Heart right ventricle (tissue), 16 donors: Measurements from ENCODE around the gene C2CD3. TPM values are rescaled to one million over a fixed set of nuclear protein-coding genes. Genes with fewer than 3 reads are reported as not detected.
"Not testable (repeated sequence)": the region's sequence is repeated elsewhere in the genome, so short reads cannot be mapped to it uniquely, and the experiment has no call there.

ENCODE experiments used
- ATAC-seq, 8 donors: fragments of 200-7000 bp; cut with Tn5 transposase; one replicate each; pipeline ENCODE4 v1.9.1; 2020; ENCODE audit warnings: mild to moderate bottlenecking in 8 of 8, moderate library complexity in 8 of 8, moderate number of reproducible peaks in 1 of 8
- DNase-seq, 2 donors: peaks; one replicate each; pipeline ENCODE4 v3.0.0-alpha.2; 2020
- H3K27ac ChIP-seq, 10 donors: fragments of 200-600 bp; sonication (generic) in 2 of 10; one replicate each; pipeline versions ENCODE4 v1.5.0 to v1.8.0; 2020 to 2022; ENCODE audit warnings: mild to moderate bottlenecking in 3 of 10
- H3K27me3 ChIP-seq, 7 donors: fragments of 200-600 bp; one replicate each; pipeline ENCODE4 v1.8.0; 2021 to 2022; ENCODE audit warnings: mild to moderate bottlenecking in 2 of 7
- H3K36me3 ChIP-seq, 9 donors: fragments of 200-600 bp; sonication (generic) in 1 of 9; one replicate each; pipeline versions ENCODE4 v1.5.0 to v1.8.0; 2020 to 2022; ENCODE audit warnings: mild to moderate bottlenecking in 2 of 9
- H3K4me1 ChIP-seq, 9 donors: fragments of 200-600 bp; sonication (generic) in 1 of 9; one replicate each; pipeline versions ENCODE4 v1.5.0 to v1.8.0; 2020 to 2022; ENCODE audit warnings: mild to moderate bottlenecking in 4 of 9
- H3K4me3 ChIP-seq, 10 donors: fragments of 200-600 bp; sonication (generic) in 2 of 10; one replicate each; pipeline versions ENCODE4 v1.5.0 to v1.8.0; 2020 to 2022; ENCODE audit warnings: mild to moderate bottlenecking in 7 of 10, moderate library complexity in 2 of 10
- H3K9me3 ChIP-seq, 11 donors: fragments of 200-600 bp in 10 of 11; sonication (generic) in 2 of 11; one replicate each; pipeline versions ENCODE4 v1.5.0 to v1.8.0; 2013 to 2022; ENCODE audit warnings: mild to moderate bottlenecking in 2 of 11, control low read depth in 1 of 11, moderate library complexity in 1 of 11
- CTCF ChIP-seq, 9 donors: fragments of 200-600 bp; sonication (generic) in 2 of 9; IDR thresholded peaks; one replicate each; pipeline versions ENCODE4 v1.5.0 to v1.8.0; 2021 to 2022; ENCODE audit warnings: antibody characterized with exemption in 9 of 9, mild to moderate bottlenecking in 5 of 9, moderate library complexity in 1 of 9
- WGBS, 2 donors: extraction: QIAGEN DNeasy Blood & Tissue Kit; methylation state at CpG; one replicate each; pipeline ENCODE4 v1.1.7; 2013; ENCODE audit warnings: inconsistent platforms in 1 of 2; 5-methylcytosine and 5-hydroxymethylcytosine counted together
- intact Hi-C, 10 donors: fragments of 100-400 bp; cut with DNase I; formaldehyde crosslinking; loops; one replicate each; pipeline versions ENCODE4 v1.11.1 to v1.14.2; 2022
- polyA plus RNA-seq, 2 donors: library from polyadenylated mRNA; stranded (reverse); fragments of 200-250 nt; gene quantifications; one replicate each; pipeline ENCODE4 v1.2.3, GENCODE V29; 2013
- total RNA-seq, 10 donors: library from RNA; stranded (reverse); fragmentation: NEBNext Ultra II Directional in 3 of 10; extraction: Animal tissue kit (Norgen Biotek cat#: 25700) in 3 of 10; gene quantifications; one replicate each; pipeline versions ENCODE4 v1.2.1 to v1.2.4, GENCODE V29; 2021 to 2023
- donor health status: Arrhythmogenic right ventricular cardiomyopathy.
- donor health status: ischemic (EF 13 %, LVEDD 7.1; RV severe dilation, severe dysfunction).
- donor health status: healthy with polysubstance abuse.
- donor health status: DM: no; HTN: yes; CAD: no.
- donor health status: DM: no; HTN: no; CAD: no.
- donor health status: ischemic (EF 25% LVEDD 6.9; RV normal size, moderate dysfunction).
- donor health status: ischemic (EF 25% LVEDD 5.7; RV mildly dilated, moderate dysfunction).
- donor health status: healthy.
- donor health status: DM: yes; HTN: yes; CAD: no.
- donor health status: Ischemic cardiomyopathy.
- donor health status: ischemic (EF 35%, LVEDD 5.7; RV mildly dilated, moderate dysfunction).
- donor health status: nonischemic (EF 11% LVEDD 7.7; RV severe dilation, severe dysfunction).
- donor health status: DM: yes; HTN: yes; CAD: no.
- donor health status: PGD.
- donor health status: ischemic (EF 29% LVEDD 5.4; RV normal size, mild dysfunction).
- donor health status: nonischemic (EF 23%, LVEDD 6.1; RV moderate dilation, normal function).

The C2CD3 gene
- total and polyA plus RNA-seq, 12 donors: 7.8 to 14.8 (median 11.9) TPM

- Histone ChIP-seq H3K4me1 (peaks cover 0 to 7% (median 6%) of the 10 kb centered on the region in 9 donors), H3K36me3 (peaks cover 0 to 85% (median 6%) of the 10 kb centered on the region in 9 donors), H3K9me3 (no peaks in the 10 kb centered on the region), H3K27me3 (no peaks in the 10 kb centered on the region), H3K27ac (no peak overlapping the region), H3K4me3 (no peak overlapping the region)
- intact Hi-C loops: no loop called here
- no peak for DNase-seq
- ATAC-seq: no peak
- no peak for TF ChIP-seq CTCF (IDR thresholded peaks at IDR 0.05)
- 96 to 97% methylated on average over 3 of the region's 3 CpGs for WGBS, 2 donors
These were observed 37.4 kb downstream of the C2CD3 start for GRCh38 chr11:74133436-74133835.

- intact Hi-C loops: no loop called here
- Histone ChIP-seq H3K36me3 (peaks cover 0 to 82% (median 6%) of the 10 kb centered on the region in 9 donors), H3K4me3 (no peak overlapping the region), H3K9me3 (no peaks in the 10 kb centered on the region), H3K27me3 (no peaks in the 10 kb centered on the region), H3K4me1 (peaks cover 0 to 3% (median 0%) of the 10 kb centered on the region in 9 donors), H3K27ac (no peak overlapping the region)
- 94 to 96% methylated on average over 3 of the region's 3 CpGs for WGBS, 2 donors
- no peak for TF ChIP-seq CTCF (IDR thresholded peaks at IDR 0.05)
- ATAC-seq (no peak), DNase-seq (no peak)
These were observed 38.0 kb downstream of the C2CD3 start for GRCh38 chr11:74132833-74133232.

- WGBS, 2 donors: 96% methylated on average over 17 to 24 of the region's 33 CpGs
- H3K4me1 ChIP-seq: not testable (repeated sequence)
- H3K36me3 ChIP-seq: peaks cover 0 to 52% (median 0%) of the 10 kb centered on the region in 9 donors
These were observed 41.7 kb downstream of the C2CD3 start for GRCh38 chr11:74129121-74129520.

GRCh38 chr11:74123008-74123448 lies 47.8 kb downstream of the C2CD3 start:
- Histone ChIP-seq H3K36me3 (peaks cover 0 to 47% (median 5%) of the 10 kb centered on the region in 9 donors), H3K27ac (no peak overlapping the region), H3K4me1 (peaks cover 0 to 8% (median 0%) of the 10 kb centered on the region in 9 donors), H3K9me3 (peaks cover 0 to 5% (median 0%) of the 10 kb centered on the region in 11 donors), H3K27me3 (no peaks in the 10 kb centered on the region), H3K4me3 (no peak overlapping the region)
- DNase-seq (no peak), ATAC-seq (no peak)
- intact Hi-C loops: no loop called here
- no peak for TF ChIP-seq CTCF (IDR thresholded peaks at IDR 0.05)

More at GRCh38 chr11:74129121-74129520, 41.7 kb downstream of the C2CD3 start:
- intact Hi-C loops, H3K27me3 ChIP-seq, ATAC-seq, H3K9me3 ChIP-seq, H3K4me3 ChIP-seq, DNase-seq, H3K27ac ChIP-seq: not testable (repeated sequence)

- intact Hi-C loops: no loop called here
- Histone ChIP-seq H3K4me1 (peaks cover 0 to 8% (median 0%) of the 10 kb centered on the region in 9 donors), H3K27me3 (no peaks in the 10 kb centered on the region), H3K4me3 (no peak overlapping the region), H3K9me3 (peaks cover 0 to 5% (median 0%) of the 10 kb centered on the region in 11 donors), H3K27ac (no peak overlapping the region), H3K36me3 (peaks cover 0 to 52% (median 10%) of the 10 kb centered on the region in 9 donors)
- no peak for TF ChIP-seq CTCF (IDR thresholded peaks at IDR 0.05)
- ATAC-seq: peak in 3 of 8 donors; percentile 45 to 57 (median 49)
- DNase-seq: no peak
- 66 to 76% methylated on average over 5 of the region's 5 CpGs for WGBS, 2 donors
These were observed 49.0 kb downstream of the C2CD3 start for GRCh38 chr11:74121804-74122203.

- ATAC-seq, intact Hi-C loops, H3K4me1 ChIP-seq, H3K4me3 ChIP-seq, H3K27me3 ChIP-seq, H3K27ac ChIP-seq, DNase-seq: not testable (repeated sequence)
- WGBS, 2 donors: 97 to 99% methylated on average over 5 of the region's 5 CpGs
- peaks cover 0 to 10% (median 0%) of the 10 kb centered on the region in 11 donors for H3K9me3 ChIP-seq
- H3K36me3 ChIP-seq: peaks cover 0 to 64% (median 10%) of the 10 kb centered on the region in 9 donors
These were observed 50.4 kb downstream of the C2CD3 start for GRCh38 chr11:74120260-74121035.
